ENCODE data around the gene FMN1.

DNA sequence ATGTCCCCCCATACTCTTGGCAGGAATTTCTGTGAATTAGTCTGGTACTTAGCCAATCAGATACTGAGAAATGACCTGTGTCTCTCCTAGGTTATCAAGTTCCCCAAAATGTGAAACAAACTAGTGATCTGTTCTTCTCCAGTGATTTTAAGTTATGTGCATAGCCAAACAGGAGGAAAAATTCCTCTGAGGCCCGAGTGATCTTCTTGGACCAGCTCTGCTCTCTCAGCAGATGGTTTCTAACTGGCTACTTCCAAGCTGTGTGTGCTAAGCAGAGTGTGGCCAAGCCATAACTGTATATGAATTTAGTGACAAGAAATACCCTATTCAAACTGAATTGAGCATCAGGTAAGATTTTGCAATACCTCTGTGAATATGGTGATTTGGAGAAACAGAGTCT, 387.2 kb downstream of the FMN1 start:
- TF ChIP-seq CTCF (IDR thresholded peaks at IDR 0.05) (no peak), POLR2AphosphoS5 (IDR thresholded peaks at IDR 0.05) (no peak)

All from upper lobe of left lung (tissue), 4 donors.